HL-60 (cell line): ENCODE measurements around the gene CNNM3.

ENCODE experiments used
- DNase-seq, 2 experiments: peaks; one replicate each; pipeline ENCODE4 v3.0.0-alpha.2; 2010 to 2020; ENCODE audit warnings: low read depth in 1 of 2, low spot score in 1 of 2
- H3K27ac ChIP-seq: fragments of 250-450 bp; sonication (Bioruptor Pico); replicated peaks from 2 replicates; pipeline ENCODE4 v1.5.1; 2020; ENCODE audit warnings: mild to moderate bottlenecking, moderate library complexity
- H3K27me3 ChIP-seq: fragments of 250-450 bp; sonication (Bioruptor Pico); 2 replicates; pipeline ENCODE4 v1.5.1; 2021; ENCODE audit warnings: mild to moderate bottlenecking, moderate library complexity; ENCODE audit not compliant: insufficient read depth, poor library complexity, severe bottlenecking
- H3K4me3 ChIP-seq: replicated peaks from 2 replicates; pipeline ENCODE4 v1.5.1; 2011; ENCODE audit warnings: mild to moderate bottlenecking, control low read depth, low read length; ENCODE audit not compliant: insufficient read depth
- GABPA ChIP-seq: IDR thresholded peaks from 2 replicates; pipeline ENCODE4 v1.6.1; 2012; ENCODE audit warnings: low read depth
- POLR2AphosphoS5 ChIP-seq: IDR thresholded peaks from 2 replicates; pipeline ENCODE4 v1.6.1; 2012; ENCODE audit warnings: low read depth
- SPI1 ChIP-seq: IDR thresholded peaks from 2 replicates; pipeline ENCODE4 v1.6.1; 2012; ENCODE audit warnings: low read depth, mild to moderate bottlenecking, borderline replicate concordance
- TF ChIP-seq, protein P1 (sequence below): IDR thresholded peaks from one replicate; pipeline ENCODE4 v1.5.1; 2011; ENCODE audit warnings: low read length, control low read depth, inconsistent platforms; ENCODE audit not compliant: insufficient read depth
- TF ChIP-seq, protein P2 (sequence below): IDR thresholded peaks from 2 replicates; pipeline ENCODE4 v1.6.1; 2012; ENCODE audit warnings: low read depth; ENCODE audit not compliant: insufficient replicate concordance

Gene CNNM3

DNA sequence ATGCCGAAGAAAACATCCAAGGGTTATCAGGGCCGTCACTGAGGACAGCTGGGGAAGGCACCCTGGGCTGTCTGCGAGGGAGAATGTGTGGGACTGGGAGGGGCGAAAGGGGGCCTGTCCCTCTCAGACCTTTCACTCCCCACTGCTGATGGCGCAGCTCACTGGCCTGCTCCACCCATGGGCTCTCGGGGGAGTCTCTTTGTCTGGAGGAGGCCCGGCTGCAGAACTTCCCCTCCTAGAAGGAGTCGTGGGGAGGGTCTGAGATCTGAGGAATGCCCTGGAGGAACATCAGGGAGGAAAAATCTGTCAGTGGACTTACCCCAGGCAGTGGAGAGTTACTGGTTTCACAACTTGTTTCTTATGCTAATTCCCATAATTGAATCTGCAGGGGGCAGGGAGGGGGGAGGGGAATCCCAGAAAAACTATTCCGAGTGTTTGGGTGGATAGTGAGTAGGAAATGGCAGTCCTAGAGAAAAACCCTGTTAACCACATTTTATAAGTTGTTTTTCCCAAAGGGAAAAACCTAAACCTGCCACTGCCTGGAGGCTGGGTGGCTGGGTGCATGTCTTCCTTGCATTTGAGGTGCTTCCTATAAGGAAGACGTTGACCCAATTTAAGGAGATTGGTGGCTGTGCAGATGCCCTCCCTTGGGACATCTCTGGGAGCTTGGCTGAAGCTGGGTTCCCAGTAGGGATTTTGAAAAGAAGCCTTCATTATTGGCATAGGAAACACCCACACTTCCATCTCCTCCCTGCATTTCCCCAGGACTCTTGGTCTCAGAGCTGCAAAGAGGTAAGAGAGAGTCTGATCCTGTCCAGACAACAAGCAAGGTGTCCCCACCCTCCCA lies 65.5 kb downstream of the CNNM3 start:
- Histone ChIP-seq H3K27me3 (no peaks in the 10 kb centered on the region), H3K27ac (no peak overlapping the region), H3K4me3 (no peak overlapping the region)
- DNase-seq = no peak
- TF ChIP-seq SPI1 (no peak), GABPA (no peak), POLR2AphosphoS5 (no peak)
- TF ChIP-seq, protein P1, sequence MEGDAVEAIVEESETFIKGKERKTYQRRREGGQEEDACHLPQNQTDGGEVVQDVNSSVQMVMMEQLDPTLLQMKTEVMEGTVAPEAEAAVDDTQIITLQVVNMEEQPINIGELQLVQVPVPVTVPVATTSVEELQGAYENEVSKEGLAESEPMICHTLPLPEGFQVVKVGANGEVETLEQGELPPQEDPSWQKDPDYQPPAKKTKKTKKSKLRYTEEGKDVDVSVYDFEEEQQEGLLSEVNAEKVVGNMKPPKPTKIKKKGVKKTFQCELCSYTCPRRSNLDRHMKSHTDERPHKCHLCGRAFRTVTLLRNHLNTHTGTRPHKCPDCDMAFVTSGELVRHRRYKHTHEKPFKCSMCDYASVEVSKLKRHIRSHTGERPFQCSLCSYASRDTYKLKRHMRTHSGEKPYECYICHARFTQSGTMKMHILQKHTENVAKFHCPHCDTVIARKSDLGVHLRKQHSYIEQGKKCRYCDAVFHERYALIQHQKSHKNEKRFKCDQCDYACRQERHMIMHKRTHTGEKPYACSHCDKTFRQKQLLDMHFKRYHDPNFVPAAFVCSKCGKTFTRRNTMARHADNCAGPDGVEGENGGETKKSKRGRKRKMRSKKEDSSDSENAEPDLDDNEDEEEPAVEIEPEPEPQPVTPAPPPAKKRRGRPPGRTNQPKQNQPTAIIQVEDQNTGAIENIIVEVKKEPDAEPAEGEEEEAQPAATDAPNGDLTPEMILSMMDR = no peak
- TF ChIP-seq, protein P2, sequence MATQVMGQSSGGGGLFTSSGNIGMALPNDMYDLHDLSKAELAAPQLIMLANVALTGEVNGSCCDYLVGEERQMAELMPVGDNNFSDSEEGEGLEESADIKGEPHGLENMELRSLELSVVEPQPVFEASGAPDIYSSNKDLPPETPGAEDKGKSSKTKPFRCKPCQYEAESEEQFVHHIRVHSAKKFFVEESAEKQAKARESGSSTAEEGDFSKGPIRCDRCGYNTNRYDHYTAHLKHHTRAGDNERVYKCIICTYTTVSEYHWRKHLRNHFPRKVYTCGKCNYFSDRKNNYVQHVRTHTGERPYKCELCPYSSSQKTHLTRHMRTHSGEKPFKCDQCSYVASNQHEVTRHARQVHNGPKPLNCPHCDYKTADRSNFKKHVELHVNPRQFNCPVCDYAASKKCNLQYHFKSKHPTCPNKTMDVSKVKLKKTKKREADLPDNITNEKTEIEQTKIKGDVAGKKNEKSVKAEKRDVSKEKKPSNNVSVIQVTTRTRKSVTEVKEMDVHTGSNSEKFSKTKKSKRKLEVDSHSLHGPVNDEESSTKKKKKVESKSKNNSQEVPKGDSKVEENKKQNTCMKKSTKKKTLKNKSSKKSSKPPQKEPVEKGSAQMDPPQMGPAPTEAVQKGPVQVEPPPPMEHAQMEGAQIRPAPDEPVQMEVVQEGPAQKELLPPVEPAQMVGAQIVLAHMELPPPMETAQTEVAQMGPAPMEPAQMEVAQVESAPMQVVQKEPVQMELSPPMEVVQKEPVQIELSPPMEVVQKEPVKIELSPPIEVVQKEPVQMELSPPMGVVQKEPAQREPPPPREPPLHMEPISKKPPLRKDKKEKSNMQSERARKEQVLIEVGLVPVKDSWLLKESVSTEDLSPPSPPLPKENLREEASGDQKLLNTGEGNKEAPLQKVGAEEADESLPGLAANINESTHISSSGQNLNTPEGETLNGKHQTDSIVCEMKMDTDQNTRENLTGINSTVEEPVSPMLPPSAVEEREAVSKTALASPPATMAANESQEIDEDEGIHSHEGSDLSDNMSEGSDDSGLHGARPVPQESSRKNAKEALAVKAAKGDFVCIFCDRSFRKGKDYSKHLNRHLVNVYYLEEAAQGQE = no peak

DNA sequence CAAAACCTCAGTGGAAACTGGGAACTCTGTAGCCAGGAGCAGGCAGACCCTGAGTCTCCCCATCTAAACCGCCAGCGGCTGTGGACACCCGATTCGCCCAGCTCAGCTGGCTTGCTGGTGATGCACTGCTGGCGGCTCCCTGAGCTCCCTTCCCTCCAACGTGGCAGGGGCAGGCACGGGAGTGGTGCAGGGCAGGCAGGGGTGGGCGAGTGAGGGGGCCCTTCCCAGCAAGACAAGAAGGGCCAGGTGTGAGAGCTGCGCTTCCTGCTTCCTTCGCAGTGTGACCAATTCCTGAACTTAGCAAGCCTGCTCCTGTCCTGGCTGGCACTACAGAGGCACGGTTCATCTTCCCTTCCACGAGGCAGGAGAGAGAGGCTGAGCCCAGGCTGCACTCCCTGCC lies 66.2 kb downstream of the CNNM3 start:
- DNase-seq = no peak
- H3K27ac ChIP-seq = no peak overlapping the region
- TF ChIP-seq, protein P1 = no peak
- TF ChIP-seq, protein P2 = no peak
- TF ChIP-seq GABPA = no peak
- TF ChIP-seq POLR2AphosphoS5 = no peak
- TF ChIP-seq SPI1 = no peak
- H3K4me3 ChIP-seq = no peak overlapping the region
- no peaks in the 10 kb centered on the region for H3K27me3 ChIP-seq

DNA sequence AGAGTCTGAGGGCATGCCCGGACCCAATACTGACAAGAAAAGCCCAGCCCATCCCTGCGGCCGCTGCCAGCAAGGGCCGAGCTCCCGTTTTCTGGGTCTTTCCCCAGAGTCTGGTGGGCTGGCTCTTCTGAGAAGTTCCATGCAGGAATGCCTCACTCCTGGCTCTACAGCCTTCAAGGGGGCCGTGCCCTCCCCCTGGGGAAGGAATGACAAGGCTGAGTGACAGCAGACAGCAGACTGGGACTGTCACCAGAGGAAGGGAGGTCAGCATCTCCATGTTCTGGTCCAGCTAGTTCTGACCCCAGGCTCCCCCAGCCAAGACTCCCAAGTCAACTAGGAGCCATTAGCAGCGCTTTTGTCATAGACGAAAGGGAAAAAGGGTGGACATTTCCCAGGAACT lies 66.8 kb downstream of the CNNM3 start:
- no peak for DNase-seq
- Histone ChIP-seq H3K27me3 (no peaks in the 10 kb centered on the region), H3K4me3 (no peak overlapping the region), H3K27ac (no peak overlapping the region)
- TF ChIP-seq, protein P2 = no peak
